ENCODE measurements around the gene RGS1. TPM values are rescaled to one million over a fixed set of nuclear protein-coding genes. Genes with fewer than 3 reads are reported as not detected.

Gene RGS1
- total and polyA plus RNA-seq, 12 donors, result 0.30 to 7.2 (median 0.96) TPM

DNA sequence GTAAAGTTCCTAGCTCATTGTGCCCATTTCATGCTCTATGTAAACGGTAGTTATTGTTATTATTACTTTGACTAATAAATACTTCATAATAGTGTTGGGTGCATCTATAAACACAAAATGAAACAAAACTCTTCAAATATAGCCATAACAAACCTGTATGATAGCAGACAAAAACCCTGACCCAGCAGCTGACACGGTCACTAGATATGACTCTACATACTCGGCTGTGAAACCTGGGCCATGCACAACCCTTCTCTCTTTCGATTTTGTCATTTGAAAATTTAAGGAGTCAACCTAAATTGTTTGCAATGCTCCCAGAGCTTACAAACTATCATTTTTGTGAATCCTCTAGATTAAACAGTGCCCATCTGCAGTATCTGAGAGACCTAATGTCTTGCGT is 52.3 kb downstream of the RGS1 start:
- Histone ChIP-seq H3K36me3 (no peaks in the 10 kb centered on the region), H3K4me3 (no peak overlapping the region), H3K27ac (peak overlapping the region in 1 of 10 donors; percentile 6), H3K27me3 (no peaks in the 10 kb centered on the region), H3K9me3 (no peaks in the 10 kb centered on the region), H3K4me1 (peaks cover 0 to 37% (median 15%) of the 10 kb centered on the region in 9 donors)
- WGBS, 2 donors, result 76% methylated on average over 5 of the region's 5 CpGs
- TF ChIP-seq, protein P1, sequence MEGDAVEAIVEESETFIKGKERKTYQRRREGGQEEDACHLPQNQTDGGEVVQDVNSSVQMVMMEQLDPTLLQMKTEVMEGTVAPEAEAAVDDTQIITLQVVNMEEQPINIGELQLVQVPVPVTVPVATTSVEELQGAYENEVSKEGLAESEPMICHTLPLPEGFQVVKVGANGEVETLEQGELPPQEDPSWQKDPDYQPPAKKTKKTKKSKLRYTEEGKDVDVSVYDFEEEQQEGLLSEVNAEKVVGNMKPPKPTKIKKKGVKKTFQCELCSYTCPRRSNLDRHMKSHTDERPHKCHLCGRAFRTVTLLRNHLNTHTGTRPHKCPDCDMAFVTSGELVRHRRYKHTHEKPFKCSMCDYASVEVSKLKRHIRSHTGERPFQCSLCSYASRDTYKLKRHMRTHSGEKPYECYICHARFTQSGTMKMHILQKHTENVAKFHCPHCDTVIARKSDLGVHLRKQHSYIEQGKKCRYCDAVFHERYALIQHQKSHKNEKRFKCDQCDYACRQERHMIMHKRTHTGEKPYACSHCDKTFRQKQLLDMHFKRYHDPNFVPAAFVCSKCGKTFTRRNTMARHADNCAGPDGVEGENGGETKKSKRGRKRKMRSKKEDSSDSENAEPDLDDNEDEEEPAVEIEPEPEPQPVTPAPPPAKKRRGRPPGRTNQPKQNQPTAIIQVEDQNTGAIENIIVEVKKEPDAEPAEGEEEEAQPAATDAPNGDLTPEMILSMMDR (IDR thresholded peaks at IDR 0.05), result no peak
- intact Hi-C loops (cut with DNase I), result loop anchor here in 1 of 10 donors (5.0 kb wide), 1 partner anchor 179 kb away; the partner anchor contains the start of gene RGS2
- DNase-seq, result no peak
- no peak for ATAC-seq

DNA sequence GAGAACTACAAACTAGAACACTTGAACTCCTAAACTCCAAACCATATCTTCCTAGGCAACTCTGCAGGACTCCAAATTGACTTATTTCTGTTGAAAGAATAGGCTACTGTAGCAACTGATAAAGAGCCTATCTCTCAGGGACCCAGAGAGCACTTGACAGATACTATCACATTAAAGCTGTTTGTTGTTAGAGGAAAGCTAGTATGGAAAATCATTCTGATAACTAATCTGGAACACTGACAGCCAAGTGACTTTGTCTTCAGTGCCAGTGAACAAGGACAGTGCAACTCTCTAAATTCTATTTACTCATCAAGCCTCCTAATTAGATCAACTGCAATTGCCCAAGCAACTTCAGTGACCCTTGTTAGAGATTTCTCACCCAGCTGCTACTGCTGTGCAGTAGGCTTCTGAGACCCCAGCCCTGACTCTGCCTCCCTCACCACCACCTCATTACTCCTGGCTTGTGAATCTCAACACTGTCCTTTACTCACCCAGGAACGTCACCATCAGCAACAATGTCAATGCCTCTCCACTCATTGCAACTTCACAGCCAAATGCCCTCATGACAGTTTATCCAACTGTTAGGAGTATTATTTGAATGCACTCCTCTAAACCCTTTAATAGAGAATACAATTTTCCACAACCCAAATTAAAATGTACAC is 53.0 kb downstream of the RGS1 start:
- H3K4me1 ChIP-seq, result peaks cover 0 to 37% (median 15%) of the 10 kb centered on the region in 9 donors
- intact Hi-C loops (cut with DNase I), result loop anchor here in 1 of 10 donors (5.0 kb wide), 1 partner anchor 179 kb away; the partner anchor contains the start of gene RGS2
- peak in 6 of 8 donors; percentile 29 to 81 (median 54) for ATAC-seq

DNA sequence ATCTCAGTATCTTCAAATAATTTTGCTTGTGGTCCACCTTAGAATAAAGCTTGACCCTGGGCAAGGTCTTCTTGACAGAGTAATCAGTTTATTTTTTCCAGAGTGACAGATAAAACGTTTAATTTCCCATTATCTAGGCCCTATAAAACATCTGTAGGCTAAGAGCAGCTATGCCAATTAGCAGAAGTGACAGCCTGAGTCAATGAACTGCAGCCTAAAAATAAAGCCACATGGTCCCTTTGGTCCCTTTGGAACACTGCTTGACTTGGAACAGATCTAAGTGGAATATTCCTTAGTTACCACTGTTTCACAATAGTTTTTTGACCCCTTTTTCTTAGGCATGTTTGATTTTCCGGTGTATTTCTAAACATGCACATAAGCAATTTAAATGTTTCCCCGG is 54.0 kb downstream of the RGS1 start:
- Histone ChIP-seq H3K27me3 (no peaks in the 10 kb centered on the region), H3K4me1 (peaks cover 0 to 37% (median 15%) of the 10 kb centered on the region in 9 donors), H3K27ac (no peak overlapping the region), H3K4me3 (no peak overlapping the region), H3K9me3 (no peaks in the 10 kb centered on the region), H3K36me3 (no peaks in the 10 kb centered on the region)
- TF ChIP-seq, protein P1 (IDR thresholded peaks at IDR 0.05), result no peak
- DNase-seq, result no peak
- WGBS, 2 donors, result 51 to 53% methylated on average over 3 of the region's 3 CpGs
- intact Hi-C loops (cut with DNase I), result loop anchor here in 2 of 10 donors (5.0 to 10.0 kb wide), 4 partner anchors 95 to 385 kb away; partner anchors contain the start of gene RGS2 (in 2 of the 2)
- peak in 6 of 8 donors; percentile 61 to 82 (median 70) for ATAC-seq

More for the DNA sequence above, 53.0 kb downstream of the RGS1 start:
- H3K27ac ChIP-seq, result peak overlapping the region in 1 of 10 donors; percentile 6
- no peaks in the 10 kb centered on the region for H3K9me3 ChIP-seq
- DNase-seq, result no peak
- no peak overlapping the region for H3K4me3 ChIP-seq
- WGBS, 2 donors, result 50 to 64% methylated on average over 1 of the region's 1 CpG
- TF ChIP-seq, protein P1 (IDR thresholded peaks at IDR 0.05), result no peak
- H3K36me3 ChIP-seq, result no peaks in the 10 kb centered on the region
- no peaks in the 10 kb centered on the region for H3K27me3 ChIP-seq

Other genes with a start within 250 kb of the RGS1 start
- gene RGS13, start 60.4 kb downstream of the RGS1 start, total RNA-seq, result under 1 TPM in 2 of 10 donors, not detected in 8; 0.12 to 0.13 TPM
- under 1 TPM in 1 of 2 donors, not detected in 1; 0.15 TPM for gene RGS13, start 60.4 kb downstream of the RGS1 start, polyA plus RNA-seq
- gene RGS2, start 233.3 kb downstream of the RGS1 start, total RNA-seq, result 10 to 100 TPM; 12.2 to 30.8 (median 17.4) TPM
- gene RGS2, start 233.3 kb downstream of the RGS1 start, polyA plus RNA-seq, result 10 to 100 TPM; 24.0 to 27.9 TPM

Data from heart right ventricle (tissue), 16 donors.